GM19372 (cell line): ENCODE measurements around the gene ACBD3.

Source experiments
- ATAC-seq: cut with Tn5 transposase; IDR thresholded peaks from one replicate; pipeline ENCODE4 v1.9.1; 2021; ENCODE audit warnings: mild to moderate bottlenecking, low read depth, moderate library complexity; ENCODE audit not compliant: unreplicated experiment

The ACBD3 gene

GRCh38 chr1:226117330-226117729, 69.2 kb downstream of the ACBD3 start:
- no peak for ATAC-seq

DNA sequence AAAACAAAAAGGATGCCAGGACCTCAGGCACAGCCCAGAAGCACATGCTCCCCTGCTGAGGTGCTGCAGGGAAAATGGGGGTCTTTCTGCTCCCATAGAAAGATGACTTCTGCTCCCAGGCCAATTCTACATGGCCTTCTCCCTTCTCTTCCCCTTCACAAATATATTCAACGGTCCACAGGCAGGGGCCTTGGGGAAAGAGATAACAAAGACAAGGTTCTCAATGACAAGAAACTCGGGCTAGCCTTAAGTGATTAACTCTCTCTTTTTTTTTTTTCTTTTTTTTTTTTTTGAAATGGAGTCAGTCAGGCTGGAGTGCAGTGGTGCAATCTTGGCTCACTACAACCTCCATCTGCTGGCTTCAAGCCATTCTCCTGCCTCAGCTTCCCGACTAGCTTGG, 69.9 kb downstream of the ACBD3 start:
- ATAC-seq = no peak

DNA sequence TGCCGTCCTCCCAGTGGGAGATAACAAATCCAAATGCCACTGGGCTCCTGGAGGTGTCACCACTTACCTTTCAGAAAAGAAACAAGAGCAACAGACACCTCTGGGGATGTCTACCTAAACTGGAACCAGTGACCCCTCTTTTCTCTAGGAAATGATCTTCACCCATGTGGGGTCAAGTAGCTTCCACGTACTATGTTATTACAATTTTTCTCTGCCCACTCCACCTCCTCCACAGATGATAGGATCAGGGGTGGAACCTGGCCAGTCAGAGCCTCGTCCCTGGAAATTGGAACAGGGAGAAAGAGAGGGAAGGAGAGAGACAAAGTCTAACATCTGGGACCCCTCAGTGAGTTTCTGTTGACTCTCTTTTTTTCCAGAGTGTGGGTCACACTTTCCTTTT, 73.9 kb downstream of the ACBD3 start:
- ATAC-seq = no peak

DNA sequence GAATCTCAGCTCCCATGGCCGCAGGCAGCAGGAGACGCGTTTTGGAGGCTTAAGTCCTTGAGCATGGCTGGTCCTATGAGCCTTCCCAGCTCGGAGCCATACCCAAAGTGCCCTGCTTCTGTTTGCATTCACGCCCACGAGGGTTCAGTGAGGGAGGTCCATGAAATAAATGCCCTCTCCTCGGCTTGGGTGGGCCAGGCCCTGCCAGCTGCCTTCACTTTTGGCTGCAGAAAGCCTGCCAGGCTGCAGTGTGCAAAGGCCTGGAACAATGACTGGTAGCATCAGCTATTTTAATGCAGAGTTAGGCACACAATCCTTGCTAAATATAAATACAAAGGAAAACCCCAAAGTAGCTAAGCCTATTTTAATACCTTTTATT, 74.7 kb downstream of the ACBD3 start:
- ATAC-seq = no peak

GRCh38 chr1:226111098-226111882, 75.3 kb downstream of the ACBD3 start:
- ATAC-seq = no peak

DNA sequence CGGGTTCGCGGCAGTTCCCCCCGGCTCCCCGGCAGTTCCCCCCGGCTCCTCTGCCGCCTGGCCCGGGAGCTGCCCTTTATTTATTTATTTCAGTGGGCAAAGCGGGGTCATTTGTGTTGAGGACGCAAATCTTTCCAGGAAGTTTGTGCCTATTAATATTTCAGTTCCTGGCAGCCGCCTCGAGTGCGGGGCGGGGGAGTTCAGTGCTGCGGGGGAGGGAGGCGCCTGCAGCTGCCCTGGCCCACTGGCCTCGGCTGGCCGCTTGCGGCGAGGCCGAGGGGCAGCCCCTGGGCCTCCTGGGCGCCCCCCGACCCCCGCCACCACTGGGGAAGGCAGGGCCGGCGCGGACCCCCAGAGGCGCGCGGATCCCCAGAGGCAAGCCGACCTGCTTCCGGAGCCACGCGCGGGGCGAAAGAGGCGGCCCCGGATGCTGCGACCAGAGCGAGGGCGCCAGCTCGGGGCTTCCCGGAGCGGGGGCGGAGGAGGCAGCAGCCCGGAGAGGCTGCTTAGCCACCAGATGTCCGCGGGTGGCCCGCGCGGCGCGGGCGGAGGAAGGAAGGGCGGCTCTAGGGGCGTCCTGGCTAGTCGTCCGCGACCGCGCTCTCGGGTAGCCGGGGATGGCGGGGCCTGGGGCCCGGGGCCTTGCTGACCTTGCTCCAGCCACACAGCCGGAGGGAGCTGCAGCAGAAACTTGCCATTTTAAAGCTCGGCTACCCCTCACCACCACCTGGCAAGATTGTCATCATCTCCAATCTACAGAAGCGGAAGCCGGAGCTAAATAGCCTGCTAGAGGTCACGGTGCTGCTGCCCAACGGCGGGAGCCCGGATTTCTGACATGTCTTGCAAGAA, 76.1 kb downstream of the ACBD3 start:
- peak; percentile 69 for ATAC-seq

GRCh38 chr1:226109829-226110248, 76.7 kb downstream of the ACBD3 start:
- ATAC-seq = peak; percentile 61

DNA sequence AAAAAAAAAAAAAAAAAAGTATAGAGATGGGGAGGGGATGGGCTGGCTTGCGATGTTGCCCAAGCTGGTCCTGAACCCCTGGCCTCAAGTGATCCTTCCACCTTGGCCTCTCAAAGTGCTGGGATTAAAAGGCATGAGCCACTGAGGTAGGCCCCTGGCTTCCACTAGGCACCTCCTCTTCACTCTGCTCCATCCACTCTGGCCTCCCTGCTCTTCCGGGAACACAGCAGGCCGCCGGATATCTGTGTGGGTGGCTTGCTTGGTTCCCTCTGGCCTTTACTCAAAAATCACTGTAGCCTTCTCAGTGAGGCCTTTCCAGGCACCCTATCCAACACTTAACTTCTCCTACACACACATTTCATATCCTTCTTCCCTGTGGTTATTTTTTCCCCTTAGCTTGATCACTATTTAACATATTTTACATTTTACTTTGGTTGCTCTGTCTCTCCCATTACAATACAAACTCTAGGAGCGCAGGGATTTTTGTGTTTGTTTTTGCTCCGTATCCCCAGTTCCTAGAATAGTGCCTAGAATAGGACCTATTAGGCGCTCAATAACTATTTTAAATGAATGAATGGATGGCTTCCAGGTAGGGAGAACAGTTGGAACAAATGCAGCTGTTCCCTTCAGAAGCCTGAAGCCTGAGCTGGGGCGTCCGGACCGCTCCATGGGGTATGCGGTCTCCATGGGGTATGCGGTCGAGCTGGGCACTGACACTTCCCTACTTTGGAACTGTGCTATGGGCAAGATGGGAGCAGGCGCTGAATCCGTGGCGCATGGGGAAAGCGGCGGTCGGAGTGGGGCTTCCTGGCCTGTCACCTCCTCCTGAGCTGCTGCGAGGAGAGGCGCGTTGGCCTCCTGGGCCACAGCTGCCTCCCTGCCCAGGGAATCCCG, 77.4 kb downstream of the ACBD3 start:
- no peak for ATAC-seq

GRCh38 chr1:226107471-226108460, 78.8 kb downstream of the ACBD3 start:
- ATAC-seq = no peak

GRCh38 chr1:226104671-226105121, 81.8 kb downstream of the ACBD3 start:
- ATAC-seq = no peak

DNA sequence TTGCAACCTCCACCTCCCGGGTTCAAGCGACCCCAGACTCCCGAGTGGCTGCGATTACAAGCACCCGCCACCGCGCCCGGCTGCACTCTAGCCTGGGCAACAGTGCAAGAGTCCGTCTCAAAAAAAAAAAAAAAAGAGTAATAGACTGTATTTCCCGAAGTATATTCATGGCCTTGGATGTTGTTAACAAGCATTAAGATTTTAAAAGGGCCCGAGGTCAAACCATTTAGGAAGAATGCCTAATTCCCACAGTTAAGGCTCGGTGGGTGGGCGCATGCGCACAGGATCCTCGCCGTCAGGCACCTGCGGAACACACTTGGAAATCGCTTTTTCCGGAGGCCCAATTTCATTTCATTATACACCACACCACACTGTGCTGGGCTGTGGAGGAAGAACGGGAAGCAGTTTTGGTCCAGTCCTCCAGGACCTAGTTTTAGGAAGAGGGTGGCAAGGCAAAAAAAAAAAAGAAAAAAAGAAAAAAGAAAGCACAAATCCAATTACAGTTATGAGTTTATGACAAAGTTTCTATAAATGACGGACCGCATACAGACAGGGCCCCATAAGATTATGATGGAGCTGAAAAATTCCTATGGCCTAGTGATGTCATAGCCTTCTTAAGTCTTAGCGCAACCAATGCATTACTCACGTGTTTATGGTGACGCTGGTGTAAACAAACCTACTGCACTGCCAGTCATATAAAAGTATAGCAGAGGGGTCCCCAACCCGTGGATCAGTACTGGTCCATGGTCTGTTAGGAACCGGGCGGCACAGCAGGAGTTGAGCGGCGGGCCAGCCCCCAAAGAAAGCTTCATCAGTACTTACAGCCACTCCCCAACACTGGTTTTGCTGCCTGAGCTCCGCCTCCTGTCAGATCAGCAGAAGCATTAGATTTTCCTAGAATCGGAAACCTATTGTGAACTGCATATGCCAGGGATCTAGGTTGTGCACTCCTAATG, 85.8 kb downstream of the ACBD3 start:
- no peak for ATAC-seq

DNA sequence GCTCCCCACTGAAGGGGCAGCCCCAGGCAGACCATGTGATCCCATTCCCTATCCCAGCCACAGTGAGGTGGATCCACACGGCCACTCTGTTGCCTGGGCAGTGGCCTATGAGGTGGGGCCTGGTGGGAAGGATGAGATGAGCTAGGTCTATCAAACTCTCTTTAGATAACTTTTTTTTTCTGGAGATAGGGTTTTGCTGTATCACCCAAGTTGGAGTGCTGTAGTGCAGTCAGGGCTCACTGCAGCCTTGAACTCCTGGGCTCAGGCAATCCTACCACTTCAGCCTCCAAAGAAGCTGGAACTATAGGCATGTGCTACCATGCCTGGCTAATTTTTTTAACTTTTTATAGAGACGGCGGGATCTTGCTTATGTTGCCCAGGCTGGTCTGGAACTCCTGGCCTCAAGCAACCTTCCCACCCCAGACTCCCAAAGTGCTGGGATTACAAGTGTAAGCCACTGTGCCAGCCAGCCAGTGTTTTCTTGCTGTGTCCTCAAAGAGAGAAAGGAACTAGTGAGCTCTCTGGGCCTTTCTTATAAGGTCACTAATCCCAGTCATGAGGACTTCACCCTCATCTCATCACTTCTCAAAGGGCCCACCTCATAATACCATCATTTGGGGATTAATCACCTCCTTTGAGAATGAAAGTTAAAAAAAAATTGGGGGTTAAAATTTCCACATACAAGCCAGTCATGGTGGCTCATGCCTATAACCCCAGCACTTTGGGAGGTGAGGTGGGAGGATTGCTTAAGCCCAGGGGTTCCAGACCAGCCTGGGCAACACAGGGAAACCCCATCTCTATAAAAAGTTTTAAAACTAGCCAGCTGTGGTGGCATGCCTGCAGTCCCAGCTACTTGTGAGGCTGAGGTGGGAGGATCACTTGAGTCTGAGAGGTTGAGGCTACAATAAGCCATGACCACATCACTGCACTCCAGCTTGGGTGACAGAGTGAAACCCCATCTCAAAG, 87.4 kb downstream of the ACBD3 start:
- ATAC-seq = no peak

DNA sequence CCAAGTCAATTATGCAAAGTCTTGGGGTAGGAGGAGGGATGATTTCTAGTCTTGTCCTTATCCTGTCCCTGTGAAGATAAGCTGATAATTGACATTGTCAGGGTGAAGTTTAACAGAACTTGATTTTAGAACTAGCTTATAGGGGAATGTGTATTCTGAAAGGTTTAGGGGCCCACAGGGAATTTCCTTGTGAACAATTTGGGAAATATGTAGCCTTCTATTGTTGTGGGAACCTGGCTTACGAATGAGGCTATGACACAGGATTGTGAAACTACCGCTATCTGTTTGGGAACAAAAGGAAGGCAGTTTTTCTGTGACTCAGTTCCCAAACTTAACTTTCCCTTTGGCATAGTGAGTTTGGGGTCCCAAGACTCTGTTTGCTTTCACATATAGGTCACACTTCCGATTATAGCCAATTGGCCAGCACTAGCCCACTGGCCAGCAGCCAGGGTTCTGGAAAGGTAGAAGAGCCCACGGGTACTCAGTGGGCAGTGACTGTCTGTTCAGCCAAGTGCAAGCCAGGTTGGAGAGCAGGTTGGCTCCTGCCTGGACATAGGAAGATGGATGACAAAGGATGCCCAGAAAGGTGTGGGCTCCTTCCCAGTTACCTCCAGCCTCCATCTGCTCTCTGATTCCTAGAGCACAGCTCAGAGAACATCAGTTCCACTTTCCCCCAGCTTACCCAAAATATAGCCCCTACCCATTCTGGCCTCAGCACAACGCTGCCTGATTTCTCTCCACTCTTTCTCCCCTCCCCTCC, 88.5 kb downstream of the ACBD3 start:
- ATAC-seq = no peak

- ATAC-seq = no peak
Observed at GRCh38 chr1:226095286-226095685, 91.3 kb downstream of the ACBD3 start.
